Coronary artery (tissue), 2 donors: ENCODE measurements around the gene CD320.

ENCODE experiments used
- DNase-seq: peaks from one replicate; pipeline ENCODE4 v3.0.0-alpha.2; 2017; ENCODE audit warnings: low spot score
- H3K27ac ChIP-seq, 2 donors: fragments of 200-600 bp; sonication (generic); one replicate each; pipeline ENCODE4 v1.5.1; 2016 to 2019
- H3K4me3 ChIP-seq: fragments of 200-600 bp; sonication (generic); 2 replicates; pipeline ENCODE4 v1.5.1; 2016; ENCODE audit warnings: mild to moderate bottlenecking, moderate library complexity
- CTCF ChIP-seq: fragments of 200-600 bp; sonication (generic); IDR thresholded peaks from one replicate; pipeline ENCODE4 v1.5.1; 2019; ENCODE audit warnings: antibody characterized with exemption

CD320 gene

GRCh38 chr19:8329996-8330395, 21.8 kb upstream of the CD320 start:
- TF ChIP-seq CTCF = no peak
- Histone ChIP-seq H3K27ac (no peak overlapping the region), H3K4me3 (no peak overlapping the region)
- DNase-seq = no peak

- DNase-seq = no peak
- no peak overlapping the region for H3K27ac ChIP-seq
- no peak for TF ChIP-seq CTCF
- no peak overlapping the region for H3K4me3 ChIP-seq
Measured at GRCh38 chr19:8325454-8325853, 17.3 kb upstream of the CD320 start.

- TF ChIP-seq CTCF = no peak
- DNase-seq = no peak
- Histone ChIP-seq H3K27ac (no peak overlapping the region), H3K4me3 (no peak overlapping the region)
Measured at GRCh38 chr19:8324186-8325050, 16.3 kb upstream of the CD320 start.

GRCh38 chr19:8323781-8324185, 15.6 kb upstream of the CD320 start:
- DNase-seq = no peak
- no peak overlapping the region for H3K4me3 ChIP-seq
- no peak for TF ChIP-seq CTCF
- H3K27ac ChIP-seq = no peak overlapping the region

GRCh38 chr19:8322638-8322997, 14.5 kb upstream of the CD320 start:
- DNase-seq = no peak
- H3K4me3 ChIP-seq = peak overlapping the region; percentile 90
- no peak for TF ChIP-seq CTCF
- peak overlapping the region in 1 of 2 donors; percentile 45 for H3K27ac ChIP-seq

GRCh38 chr19:8321986-8322637, 14.0 kb upstream of the CD320 start:
- Histone ChIP-seq H3K27ac (peak overlapping the region; percentile 94 to 96), H3K4me3 (peak overlapping the region; percentile 90)
- no peak for TF ChIP-seq CTCF
- DNase-seq = no peak
